ENCODE measurements around the gene MALRD1. TPM values are rescaled to one million over a fixed set of nuclear protein-coding genes. Genes with fewer than 3 reads are reported as not detected.

MALRD1 gene
- total RNA-seq, 1 donor from 2014 or later, result 1.5 TPM

- peaks cover 13% of the 10 kb centered on the region for H3K27me3 Mint-ChIP-seq
- DNase-seq (ENCODE audit: low spot score, unreplicated experiment), result no peak
- peaks cover 2% of the 10 kb centered on the region for H3K4me1 Mint-ChIP-seq (ENCODE audit: low read depth)
- H3K9me3 Mint-ChIP-seq (ENCODE audit: low read depth), result no peaks in the 10 kb centered on the region
- H3K4me3 Mint-ChIP-seq (ENCODE audit: low read depth), result no peak overlapping the region
- H3K27ac Mint-ChIP-seq, result no peak overlapping the region
- H3K36me3 Mint-ChIP-seq (ENCODE audit: insufficient read depth), result no peaks in the 10 kb centered on the region
- TF ChIP-seq CTCF (IDR thresholded peaks at IDR 0.05; ENCODE audit: unreplicated experiment), result peak; percentile 56
Measured at GRCh38 chr10:19168584-19168983, 120.0 kb downstream of the MALRD1 start.

- Mint-ChIP-seq H3K27ac (no peak overlapping the region), H3K27me3 (peaks cover 10% of the 10 kb centered on the region), H3K36me3 (ENCODE audit: insufficient read depth) (no peaks in the 10 kb centered on the region), H3K4me1 (ENCODE audit: low read depth) (peaks cover 2% of the 10 kb centered on the region), H3K4me3 (ENCODE audit: low read depth) (no peak overlapping the region), H3K9me3 (ENCODE audit: low read depth) (no peaks in the 10 kb centered on the region)
- TF ChIP-seq CTCF (IDR thresholded peaks at IDR 0.05; ENCODE audit: unreplicated experiment), result no peak
- no peak for DNase-seq (ENCODE audit: low spot score, unreplicated experiment)
Measured at GRCh38 chr10:19169041-19169440, 120.4 kb downstream of the MALRD1 start.

- DNase-seq (ENCODE audit: low spot score, unreplicated experiment), result no peak
- H3K27me3 Mint-ChIP-seq, result peaks cover 10% of the 10 kb centered on the region
- no peak overlapping the region for H3K4me3 Mint-ChIP-seq (ENCODE audit: low read depth)
- no peaks in the 10 kb centered on the region for H3K4me1 Mint-ChIP-seq (ENCODE audit: low read depth)
- TF ChIP-seq CTCF (IDR thresholded peaks at IDR 0.05; ENCODE audit: unreplicated experiment), result no peak
- H3K27ac Mint-ChIP-seq, result no peak overlapping the region
- H3K36me3 Mint-ChIP-seq (ENCODE audit: insufficient read depth), result no peaks in the 10 kb centered on the region
- H3K9me3 Mint-ChIP-seq (ENCODE audit: low read depth), result no peaks in the 10 kb centered on the region
Measured at GRCh38 chr10:19169684-19170083, 121.1 kb downstream of the MALRD1 start.

- Mint-ChIP-seq H3K4me3 (ENCODE audit: low read depth) (no peak overlapping the region), H3K27me3 (no peaks in the 10 kb centered on the region), H3K27ac (no peak overlapping the region), H3K4me1 (ENCODE audit: low read depth) (peaks cover 6% of the 10 kb centered on the region), H3K9me3 (ENCODE audit: low read depth) (no peaks in the 10 kb centered on the region), H3K36me3 (ENCODE audit: insufficient read depth) (no peaks in the 10 kb centered on the region)
- no peak for TF ChIP-seq CTCF (IDR thresholded peaks at IDR 0.05; ENCODE audit: unreplicated experiment)
- DNase-seq (ENCODE audit: low spot score, unreplicated experiment), result no peak
Measured at GRCh38 chr10:19178675-19179074, 130.1 kb downstream of the MALRD1 start.

GRCh38 chr10:19184891-19185290 lies 136.3 kb downstream of the MALRD1 start:
- Mint-ChIP-seq H3K27ac (no peak overlapping the region), H3K4me3 (ENCODE audit: low read depth) (no peak overlapping the region), H3K36me3 (ENCODE audit: insufficient read depth) (no peaks in the 10 kb centered on the region), H3K27me3 (no peaks in the 10 kb centered on the region), H3K4me1 (ENCODE audit: low read depth) (no peaks in the 10 kb centered on the region), H3K9me3 (ENCODE audit: low read depth) (peaks cover 8% of the 10 kb centered on the region)
- no peak for TF ChIP-seq CTCF (IDR thresholded peaks at IDR 0.05; ENCODE audit: unreplicated experiment)
- no peak for DNase-seq (ENCODE audit: low spot score, unreplicated experiment)

Data from progenitor cell of endocrine pancreas (in vitro differentiated cells).